ENCODE data around the gene RABGAP1L.
"Not testable (repeated sequence)": the region's sequence is repeated elsewhere in the genome, so short reads cannot be mapped to it uniquely, and the experiment has no call there.

The RABGAP1L gene

DNA sequence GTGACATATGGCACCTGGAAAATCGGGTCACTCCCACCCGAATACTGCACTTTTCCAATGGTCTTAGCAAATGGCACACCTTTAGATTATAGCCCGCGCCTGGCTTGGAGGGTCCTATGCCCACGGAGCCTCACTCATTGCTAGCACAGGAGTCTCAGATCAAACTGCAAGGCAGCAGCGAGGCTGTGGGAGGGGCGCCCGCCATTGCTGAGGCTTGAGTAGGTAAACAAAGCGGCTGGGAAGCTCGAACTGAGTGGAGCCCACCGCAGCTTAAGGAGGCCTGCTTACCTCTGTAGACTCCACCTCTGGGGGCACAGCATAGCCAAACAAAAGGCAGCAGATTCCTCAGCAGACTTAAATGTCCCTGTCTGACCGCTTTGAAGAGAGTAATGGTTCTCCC lies 458.6 kb downstream of the RABGAP1L start:
- not testable (repeated sequence) for DNase-seq

DNA sequence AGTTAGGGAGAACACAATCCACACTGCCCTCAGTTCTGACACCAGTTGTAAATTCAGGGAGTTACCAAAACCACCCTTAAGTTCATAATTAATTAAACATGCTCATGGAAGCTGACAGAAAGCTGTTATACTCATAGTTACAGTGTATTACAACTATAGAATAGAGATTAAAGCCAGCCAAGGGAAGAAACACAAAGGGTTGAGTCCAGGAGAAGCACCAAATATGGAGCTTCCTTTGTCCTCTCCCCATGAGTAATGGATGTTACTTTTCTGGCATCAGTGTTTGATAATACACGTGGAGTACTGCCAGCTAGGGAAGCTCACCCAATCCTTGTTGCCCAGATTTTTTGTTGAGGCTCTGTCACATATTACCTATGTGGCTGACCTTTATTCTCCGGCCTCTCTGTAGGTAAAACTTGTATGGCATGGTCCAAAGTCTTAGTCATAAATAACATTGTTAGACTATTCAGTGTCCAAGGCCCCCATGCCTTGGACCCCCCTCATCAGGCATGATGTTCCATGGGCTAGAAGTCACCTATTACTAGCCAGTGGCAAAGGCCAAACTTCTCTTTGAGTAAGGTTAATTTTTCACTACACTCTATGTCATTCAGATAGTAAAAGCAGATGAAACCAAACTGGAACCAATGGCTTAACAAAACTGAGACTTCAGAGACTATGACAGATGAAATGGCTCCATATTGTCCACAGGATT lies 464.2 kb downstream of the RABGAP1L start:
- no peak for DNase-seq

DNA sequence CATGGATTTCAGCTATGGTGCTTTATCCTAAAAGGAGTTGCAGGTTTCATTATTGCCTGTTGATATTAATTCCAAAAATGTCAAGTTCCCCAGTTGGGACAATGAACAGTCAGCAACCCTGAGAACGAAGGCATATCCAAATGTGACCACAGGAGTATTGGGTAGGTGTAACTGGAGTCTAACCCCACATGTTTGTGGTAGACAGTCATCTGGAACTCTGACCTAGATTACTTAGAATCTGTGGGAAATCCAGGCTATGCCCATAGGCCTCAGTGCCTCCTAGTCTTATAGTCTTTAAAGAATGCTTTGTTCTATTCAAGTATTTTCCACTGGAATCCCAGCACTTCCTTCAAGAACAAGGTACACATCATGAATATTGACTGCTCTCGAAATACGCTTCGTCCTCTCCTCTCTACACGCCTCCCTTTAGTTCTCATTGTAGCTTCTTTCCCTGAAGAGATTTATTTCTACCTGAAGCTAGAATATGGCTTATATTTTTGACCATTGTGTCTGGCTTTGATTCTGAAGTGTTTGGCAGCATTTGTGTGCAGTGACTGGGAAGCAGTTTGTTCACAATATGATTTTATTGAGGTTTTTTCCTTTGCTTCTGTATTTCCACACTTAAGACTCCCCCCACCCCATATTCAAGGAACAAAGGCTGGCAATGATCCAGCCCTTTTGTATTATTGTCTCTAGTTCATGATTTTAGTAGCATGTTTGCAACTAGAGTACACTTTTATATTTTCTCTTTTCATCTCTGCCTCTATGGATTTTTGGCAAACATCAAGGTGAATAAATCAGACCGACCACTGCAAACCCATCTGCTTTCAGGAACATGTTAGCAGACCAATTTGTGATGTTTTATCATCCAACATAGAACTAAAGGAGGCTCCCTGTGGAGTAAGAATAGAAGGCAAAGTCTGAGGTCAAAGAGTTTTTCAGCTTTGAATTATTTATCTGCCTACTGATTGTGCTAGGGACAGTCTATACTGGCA lies 467.0 kb downstream of the RABGAP1L start:
- DNase-seq = no peak

DNA sequence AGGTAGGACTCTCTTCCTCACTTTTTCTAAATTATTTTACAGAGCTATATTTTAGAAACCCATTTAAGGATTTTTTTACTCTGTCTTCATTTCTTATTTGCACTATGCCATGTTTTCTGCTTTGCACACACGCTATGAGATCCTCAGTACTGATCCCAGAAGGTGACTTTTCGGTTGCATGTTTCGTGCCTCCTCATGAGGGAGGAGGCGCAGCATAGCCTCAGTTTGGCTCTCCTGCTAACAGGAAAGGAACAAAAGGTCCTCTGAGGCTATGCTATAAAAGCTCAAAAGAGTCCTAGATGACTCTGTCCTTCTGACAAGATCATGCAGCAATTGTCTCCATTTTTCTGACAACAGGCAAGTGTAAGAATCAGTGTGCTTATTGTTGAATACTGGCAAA lies 478.2 kb downstream of the RABGAP1L start:
- no peak for DNase-seq

DNA sequence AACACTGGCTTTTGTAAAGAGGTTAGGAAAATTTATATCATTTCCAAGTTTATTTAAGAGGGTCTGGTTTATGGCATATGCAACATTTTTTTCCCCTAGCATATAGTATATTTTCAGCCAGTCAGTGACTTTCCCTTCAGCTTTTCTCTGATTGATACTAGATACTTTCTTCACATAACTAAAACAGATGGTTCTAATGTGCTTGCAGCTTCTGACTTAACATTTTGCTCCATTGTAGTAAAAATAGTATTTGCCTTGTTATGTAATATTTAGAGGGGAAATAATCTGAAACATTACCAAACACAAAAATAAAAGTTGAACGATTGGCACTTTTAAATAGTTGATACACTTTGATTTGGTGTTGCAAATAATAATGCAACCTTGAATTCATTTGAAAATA lies 480.1 kb downstream of the RABGAP1L start:
- DNase-seq = no peak

DNA sequence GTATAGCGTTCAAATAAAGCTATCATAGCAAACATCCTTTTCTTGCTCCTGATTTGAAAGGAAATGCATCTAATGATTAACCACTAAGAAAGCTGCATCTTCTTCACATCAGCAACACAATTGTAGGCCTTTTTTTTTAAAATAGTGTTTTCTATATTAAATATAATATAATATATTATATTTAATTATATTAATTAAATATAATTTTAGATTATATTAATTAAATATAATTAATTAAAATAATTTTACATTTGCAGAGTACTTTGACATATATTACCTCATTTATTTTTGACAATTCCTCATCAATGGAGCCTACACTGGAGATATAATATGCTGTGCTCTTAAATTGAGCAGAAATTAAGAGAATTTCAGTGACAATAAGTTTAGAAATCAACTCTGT lies 481.5 kb downstream of the RABGAP1L start:
- DNase-seq = no peak

DNA sequence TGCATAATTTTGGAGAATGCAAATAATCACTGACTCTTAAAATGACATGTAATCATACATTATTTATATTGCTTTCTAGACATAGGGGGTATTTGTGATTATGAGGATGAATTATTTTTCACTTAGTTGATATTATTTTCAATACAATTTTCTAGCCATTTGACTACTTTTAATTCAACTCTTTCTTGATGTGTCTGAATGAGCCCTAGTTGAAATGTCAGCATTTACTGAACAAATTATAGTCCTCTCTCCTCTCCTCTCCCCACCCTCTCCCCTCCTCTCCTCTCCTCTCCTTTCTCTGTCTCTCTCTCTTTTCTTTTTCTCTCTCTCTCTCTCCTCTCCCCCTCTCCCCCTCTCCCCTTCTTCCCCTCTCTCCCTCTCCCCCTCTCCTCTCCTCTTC lies 483.1 kb downstream of the RABGAP1L start:
- no peak for DNase-seq

DNA sequence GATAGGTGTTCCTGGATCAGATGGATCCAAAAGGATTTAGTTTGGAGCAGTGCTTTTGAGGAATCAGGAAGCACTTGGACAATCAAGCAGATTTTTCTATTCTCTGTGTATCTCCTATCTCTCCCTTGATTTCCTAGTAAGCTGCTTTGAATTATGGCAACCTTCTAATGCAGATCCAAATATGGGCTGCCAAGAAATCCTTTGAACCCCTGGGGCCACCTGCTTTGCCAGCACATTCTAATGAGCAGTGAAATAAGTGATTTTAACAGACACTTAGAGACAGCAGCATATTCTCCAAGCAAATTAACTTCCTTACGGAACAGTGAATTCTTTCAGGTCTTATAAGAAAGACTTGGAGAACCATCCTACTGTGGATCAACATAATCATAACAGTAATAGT lies 483.9 kb downstream of the RABGAP1L start:
- no peak for DNase-seq

DNA sequence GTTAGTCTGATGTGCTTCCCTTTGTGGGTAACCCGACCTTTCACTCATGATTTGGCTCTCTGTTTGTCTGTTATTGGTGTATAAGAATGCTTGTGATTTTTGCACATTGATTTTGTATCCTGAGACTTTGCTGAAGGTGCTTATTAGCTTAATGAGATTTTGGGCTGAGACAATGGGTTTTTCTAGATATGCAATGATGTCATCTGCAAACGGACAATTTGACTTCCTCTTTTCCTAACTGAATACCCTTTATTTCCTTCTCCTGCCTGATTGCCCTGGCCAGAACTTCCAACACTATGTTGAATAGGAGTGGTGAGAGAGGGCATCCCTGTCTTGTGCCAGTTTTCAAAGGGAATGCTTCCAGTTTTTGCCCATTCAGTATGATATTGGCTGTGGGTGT lies 490.3 kb downstream of the RABGAP1L start:
- not testable (repeated sequence) for DNase-seq

DNA sequence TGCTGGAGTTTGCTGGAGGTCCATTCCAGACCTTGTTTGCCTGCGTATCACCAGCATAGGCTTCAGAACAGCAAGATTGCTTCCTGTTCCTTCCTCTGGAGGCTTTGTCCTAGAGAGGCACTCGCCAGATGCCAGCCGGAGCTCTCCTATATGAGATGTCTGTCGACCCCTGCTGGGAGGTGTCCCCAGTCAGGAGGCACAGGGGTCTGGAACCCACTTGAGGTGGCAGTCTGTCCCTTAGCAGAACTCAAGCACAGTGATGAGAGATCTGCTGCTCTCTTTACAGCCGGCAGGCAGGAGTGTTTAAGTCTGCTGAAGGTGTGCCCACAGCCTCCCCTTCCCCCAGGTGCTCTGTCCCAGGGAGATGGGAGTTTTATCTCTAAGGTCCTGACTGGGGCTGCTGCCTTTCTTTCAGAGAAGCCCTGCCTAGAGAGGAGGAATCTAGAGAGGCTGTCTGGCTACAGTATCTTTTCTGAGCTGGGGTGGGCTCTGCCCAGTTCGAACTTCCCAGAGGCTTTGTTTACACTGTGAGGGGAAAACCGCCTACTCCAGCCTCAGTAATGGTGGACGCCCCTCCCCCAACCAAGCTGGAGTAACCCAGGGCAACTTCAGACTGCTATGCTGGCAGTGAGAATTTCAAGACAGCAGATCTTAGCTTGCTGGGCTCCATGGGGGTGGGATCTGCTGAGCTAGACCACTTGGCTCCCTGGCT lies 493.4 kb downstream of the RABGAP1L start:
- DNase-seq = no peak

DNA sequence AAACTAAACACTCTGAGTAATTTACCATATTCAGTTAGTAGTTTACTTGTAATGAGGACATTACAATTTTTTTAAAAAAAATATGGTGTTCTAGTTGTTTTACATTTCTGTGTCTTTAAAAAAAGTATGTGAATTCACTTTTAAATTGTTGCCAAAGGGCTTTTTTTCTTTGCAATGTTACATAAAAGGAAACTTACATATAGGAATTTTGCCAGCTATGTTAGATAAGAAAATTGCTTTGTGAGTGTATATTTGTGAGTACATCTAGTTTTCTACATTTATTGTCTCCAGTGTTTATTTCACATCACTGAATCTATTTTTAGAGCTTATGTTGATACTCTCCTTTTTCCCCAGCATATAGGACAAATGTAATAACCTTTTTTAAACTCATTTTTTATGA lies 495.2 kb downstream of the RABGAP1L start:
- DNase-seq = no peak

DNA sequence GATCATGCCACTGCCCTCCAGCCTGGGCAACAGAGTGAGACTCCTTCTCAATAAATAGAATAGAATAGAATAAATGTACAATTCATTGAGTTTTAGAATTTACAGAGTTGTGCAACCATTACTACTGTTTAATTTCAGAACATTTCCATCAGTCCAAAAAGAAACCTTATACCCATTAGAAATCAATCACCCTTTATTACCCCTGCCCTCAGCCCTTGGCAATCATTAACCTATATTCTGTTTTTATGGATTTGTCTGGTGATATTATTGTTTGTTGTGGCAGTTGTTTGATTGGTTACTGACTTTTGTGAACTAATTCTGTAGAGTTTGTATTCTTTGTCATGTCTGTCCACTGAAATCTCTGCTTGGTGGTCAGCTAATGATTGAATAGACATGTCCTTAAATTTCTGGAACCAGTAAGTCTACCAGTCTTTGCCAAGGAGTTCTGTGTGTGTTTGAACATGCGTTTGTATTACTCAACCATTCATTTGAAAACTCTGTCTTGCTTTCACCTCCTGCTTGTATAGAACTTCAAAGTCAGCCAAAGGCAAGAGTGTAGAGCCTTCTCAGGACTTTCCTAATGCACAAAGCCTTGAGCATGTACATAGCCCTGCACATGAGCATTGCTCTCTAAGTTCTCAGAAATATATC lies 497.2 kb downstream of the RABGAP1L start:
- no peak for DNase-seq

DNA sequence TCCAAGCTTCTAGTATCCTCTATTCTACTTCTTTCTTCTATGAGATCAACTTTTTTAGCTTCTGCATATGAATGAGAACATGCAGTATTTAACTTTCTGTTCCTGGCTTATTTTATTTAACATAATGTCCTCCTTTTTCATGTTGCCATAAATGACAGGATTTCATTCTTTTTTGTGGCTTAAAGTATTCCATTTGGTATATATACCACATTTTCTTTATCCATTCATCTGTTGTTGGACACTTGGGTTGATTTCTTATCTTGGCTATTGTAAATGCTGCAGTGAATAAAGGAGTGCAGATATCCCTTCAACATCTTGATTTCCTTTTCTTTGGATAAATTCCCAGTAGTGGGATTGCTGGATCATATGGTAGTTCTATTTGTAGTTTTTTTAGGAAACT lies 498.1 kb downstream of the RABGAP1L start:
- DNase-seq = no peak

DNA sequence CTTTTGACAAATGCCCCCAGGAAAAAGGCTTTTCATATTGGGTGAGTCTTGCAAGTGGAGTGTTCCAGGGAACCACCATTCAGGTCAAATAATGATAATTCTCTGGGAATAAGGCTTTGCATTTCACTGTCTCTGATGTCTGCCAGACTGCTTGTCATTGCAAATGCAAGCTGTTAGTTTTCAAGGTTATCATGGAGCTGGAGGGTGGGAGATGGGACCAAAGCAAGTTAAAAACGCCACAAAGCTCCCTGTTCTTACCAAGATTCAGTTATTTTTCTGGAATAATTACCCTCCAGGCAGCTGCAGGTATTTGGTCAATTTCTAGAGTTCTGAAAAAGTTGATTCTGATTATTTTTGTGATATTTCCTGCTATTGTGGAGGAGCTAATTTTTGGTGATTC lies 498.6 kb downstream of the RABGAP1L start:
- DNase-seq = no peak

DNA sequence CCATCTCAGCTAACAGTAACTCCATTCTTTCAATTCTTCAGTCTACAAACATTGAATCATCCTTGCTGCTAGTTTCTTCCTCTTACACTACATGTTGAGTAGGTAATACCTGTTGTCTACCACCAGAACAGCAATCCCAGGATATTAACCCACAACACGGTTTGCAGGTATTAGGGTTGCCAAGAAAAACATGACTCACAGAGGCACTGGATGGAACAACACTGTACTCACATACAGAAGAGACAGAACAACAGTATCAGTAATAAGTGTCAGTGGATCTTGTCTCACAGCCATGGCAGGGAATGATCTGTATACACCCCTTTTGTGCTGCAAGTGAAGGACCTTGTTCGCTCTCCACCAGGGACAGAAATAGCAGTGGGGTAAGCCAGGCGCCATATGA lies 500.5 kb downstream of the RABGAP1L start:
- DNase-seq = no peak

DNA sequence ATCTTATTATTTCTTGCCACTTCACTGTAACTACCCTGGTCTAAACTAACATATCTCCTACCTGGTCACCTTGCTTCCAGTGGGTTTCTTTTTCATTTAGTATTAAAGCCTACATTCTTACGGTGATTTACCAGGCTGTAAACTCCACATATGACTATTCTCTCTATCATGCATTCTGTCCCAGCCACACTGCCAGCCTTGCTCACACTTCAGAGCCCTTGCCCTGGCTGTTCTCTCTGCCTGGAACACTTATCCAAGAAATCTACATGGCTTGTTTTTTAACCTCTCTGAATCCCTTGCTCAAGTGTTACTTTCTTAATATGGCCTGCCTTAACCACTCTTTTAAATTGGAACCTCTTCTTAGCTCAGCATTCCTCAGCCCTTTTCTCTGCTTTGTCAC lies 501.2 kb downstream of the RABGAP1L start:
- no peak for DNase-seq

DNA sequence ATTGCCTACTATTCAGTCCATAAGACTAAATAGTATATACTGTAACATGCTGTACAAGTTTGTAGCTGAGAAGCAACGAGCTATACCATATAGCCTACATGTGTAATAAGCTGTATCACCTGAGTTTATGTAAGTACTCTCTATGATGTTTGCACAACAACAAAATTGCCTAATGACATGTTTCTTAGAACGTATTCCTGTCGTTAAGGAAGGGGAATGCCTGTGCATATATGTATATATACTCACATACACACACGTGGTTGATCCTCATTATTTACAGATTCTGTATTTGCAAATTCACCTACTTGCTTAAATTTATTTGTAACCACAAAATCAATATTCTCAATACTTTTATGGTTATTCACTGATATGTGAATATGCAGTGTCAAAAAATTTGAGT lies 504.0 kb downstream of the RABGAP1L start:
- DNase-seq = no peak

DNA sequence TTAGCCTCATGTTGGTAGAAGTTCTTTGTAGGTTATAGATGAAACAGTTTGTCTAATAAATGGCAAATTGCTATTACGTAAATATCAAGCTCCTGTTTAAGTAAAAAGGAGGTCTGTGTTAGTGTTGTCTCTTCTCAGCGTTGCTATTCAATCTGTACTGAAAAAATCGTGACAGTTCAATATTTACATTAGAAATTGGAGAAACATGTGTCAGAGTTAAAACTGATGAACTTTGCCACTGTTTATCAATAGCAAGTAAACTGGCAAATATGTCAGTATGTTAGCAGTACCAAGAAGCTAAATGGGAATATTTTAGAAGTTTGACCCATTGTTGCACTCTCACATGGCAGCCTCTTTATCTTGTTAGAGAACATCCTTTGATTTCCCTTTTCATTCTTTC lies 506.9 kb downstream of the RABGAP1L start:
- DNase-seq = no peak

DNA sequence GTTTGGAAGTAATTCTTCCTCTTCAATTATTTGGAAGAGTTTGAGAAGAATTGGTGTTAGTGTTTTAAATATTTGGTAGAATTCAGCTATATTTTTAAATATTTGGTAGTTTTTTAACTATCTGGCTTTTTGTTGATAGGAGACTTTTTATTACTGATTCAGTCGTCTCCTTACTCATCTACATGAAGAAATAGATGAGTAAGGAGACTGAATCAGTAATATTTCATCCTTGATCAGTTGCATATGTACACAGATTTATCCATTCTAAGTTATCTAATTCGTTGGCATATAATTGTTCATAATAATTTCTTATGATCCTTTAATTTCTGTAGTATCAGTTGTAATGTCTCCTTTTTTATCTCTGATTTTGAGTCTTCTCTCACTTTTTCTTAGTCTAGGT lies 512.5 kb downstream of the RABGAP1L start:
- no peak for DNase-seq

DNA sequence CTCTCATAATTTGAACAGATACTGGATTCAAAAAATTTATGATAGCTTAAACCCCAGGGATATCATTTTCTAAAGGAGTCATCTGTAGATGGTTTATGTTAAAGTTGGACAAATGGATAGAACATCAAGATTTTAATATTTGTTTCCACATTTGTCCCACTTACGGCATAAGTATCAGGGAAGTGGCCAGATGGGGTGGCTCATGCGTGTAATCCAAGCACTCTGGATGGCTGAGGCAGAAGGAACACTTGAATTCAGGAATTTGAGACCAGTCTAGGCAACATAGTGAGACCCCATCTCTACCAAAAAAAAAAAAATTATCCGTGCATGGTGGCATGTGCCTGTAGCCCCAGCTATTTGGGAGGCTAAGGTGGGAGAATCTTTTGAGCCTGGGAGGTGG lies 517.5 kb downstream of the RABGAP1L start:
- no peak for DNase-seq

DNA sequence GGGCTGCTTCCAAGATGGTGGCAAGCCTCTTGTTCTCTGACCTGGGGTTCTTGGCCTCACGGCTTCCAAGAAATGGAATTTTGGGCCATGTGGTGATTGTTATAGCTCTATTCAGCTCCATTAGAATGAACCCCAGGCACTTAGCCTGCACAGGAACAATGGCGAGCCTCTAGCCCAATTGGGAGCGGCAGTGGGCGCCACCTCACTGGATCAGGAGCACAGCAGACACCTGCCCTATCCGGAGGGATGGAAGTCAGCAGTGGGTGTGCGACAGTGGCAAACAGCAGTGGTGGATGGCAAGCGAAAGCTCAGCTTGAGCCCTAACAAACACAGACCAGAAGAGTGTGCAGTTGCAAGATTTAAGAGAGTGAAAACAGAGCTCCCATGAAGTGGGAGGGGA lies 519.3 kb downstream of the RABGAP1L start:
- DNase-seq = no peak

DNA sequence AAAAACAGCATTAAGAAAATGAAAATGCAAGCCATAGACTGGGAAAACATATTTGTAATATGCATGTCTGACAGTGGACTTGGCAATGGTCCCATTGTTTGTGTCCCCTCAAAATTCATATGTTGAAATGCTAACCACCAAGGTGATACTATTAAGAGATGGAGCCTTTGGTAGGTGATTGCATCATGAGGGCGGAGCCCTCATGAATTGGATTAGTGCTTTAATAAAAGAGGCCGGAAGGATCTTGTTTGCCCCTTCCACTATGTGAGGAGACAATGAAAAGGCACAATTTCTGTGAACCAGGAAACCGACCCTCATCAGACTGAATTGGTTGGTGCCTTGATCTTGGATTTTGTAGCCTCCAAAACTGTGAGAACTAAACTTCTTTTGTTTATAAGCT lies 520.8 kb downstream of the RABGAP1L start:
- no peak for DNase-seq

DNA sequence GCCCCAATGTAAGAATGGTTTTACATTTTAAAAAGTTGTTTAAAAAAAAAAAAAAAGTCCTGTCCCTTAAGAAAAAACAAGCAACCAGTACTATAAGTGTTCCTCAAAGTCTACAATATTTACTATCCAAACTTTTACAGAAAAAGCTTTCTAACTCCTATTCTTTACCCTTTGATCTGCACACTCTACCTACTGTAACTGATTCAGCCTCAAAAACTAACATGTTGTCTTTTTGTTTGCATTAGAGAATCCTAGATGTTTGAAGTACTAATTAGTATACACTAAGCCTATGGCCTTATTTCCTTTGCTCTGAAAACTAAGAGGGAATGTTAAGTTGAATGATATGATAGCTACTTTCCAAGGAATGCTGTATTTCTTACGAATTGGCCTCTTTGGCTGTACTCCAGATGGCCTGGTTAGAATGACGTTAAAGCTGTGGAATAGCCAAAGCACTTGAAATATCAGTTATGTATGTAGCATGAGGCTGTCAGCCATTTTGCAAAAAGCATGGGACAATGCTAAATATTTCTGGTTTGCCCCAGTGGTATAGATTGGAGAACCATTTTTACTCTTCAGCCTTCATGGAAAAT lies 523.2 kb downstream of the RABGAP1L start:
- no peak for DNase-seq
